GM18870 (cell line): ENCODE data around the gene TFCP2.

ENCODE experiments used
- ATAC-seq: cut with Tn5 transposase; IDR thresholded peaks from one replicate; pipeline ENCODE4 v1.9.1; 2021; ENCODE audit warnings: moderate library complexity; ENCODE audit not compliant: unreplicated experiment

The TFCP2 gene

DNA sequence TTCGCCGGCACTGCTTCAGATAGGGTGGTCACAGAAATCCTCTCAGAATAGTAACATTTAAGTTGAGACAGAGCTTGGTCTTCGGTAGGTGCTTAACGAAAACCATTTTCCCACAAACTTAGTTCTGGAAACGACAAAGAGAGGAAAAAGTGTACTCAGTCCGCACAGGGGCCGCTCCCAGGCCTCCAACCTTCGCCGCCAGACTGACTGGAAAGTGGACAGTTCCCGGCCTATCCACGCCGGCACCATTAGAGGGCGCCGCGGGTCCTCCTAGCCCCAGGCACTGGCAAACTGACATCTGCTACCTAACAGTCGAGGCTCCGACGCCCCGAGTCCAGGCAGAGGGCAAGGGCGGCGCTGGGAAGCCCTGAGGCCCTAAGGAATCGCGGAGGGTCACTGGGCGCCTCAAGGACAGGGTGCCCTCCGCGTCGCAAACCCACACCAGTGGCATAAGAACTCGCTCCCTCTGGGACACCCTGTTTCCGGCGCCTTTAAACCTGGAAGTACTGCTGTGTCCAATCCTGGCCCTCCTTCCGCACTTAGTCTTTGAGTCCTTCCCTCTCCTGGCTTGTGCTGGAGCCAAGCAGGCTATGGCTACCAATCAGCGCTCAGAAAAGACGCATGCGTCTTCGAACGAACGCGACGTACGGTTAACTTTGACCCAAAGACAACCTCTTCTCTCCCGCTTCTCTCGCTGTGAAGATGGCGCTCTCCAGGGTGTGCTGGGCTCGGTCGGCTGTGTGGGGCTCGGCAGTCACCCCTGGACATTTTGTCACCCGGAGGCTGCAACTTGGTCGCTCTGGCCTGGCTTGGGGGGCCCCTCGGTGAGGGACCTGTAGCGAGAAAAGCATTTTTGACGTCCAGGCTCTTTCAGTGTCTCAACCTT is 125.0 kb downstream of the TFCP2 start, which contains the start of gene LETMD1:
Gene LETMD1, plus strand, starts transcription at position 673 of the 886 bp plus-strand sequence. Its CDS starts 30 bp downstream, at position 703.
- peak; percentile 97 for ATAC-seq
